Parathyroid adenoma (tissue), 2 donors: ENCODE results near the gene NRP2.

ENCODE experiments used
- H2AFZ ChIP-seq: fragments of 300-600 bp; sonication (generic); one replicate; pipeline ENCODE4 v1.7.0; 2017; ENCODE audit warnings: antibody characterized with exemption, mild to moderate bottlenecking
- H3K27ac ChIP-seq: fragments of 300-600 bp; sonication (generic); one replicate; pipeline ENCODE4 v1.7.0; 2017
- H3K27me3 ChIP-seq: fragments of 300-600 bp; sonication (generic); one replicate; pipeline ENCODE4 v1.7.0; 2017; ENCODE audit warnings: low read length; ENCODE audit not compliant: control insufficient read depth, insufficient read depth
- H3K36me3 ChIP-seq: fragments of 300-600 bp; sonication (generic); one replicate; pipeline ENCODE4 v1.7.0; 2017; ENCODE audit warnings: low read length; ENCODE audit not compliant: control insufficient read depth, insufficient read depth
- H3K4me1 ChIP-seq: fragments of 300-600 bp; sonication (generic); one replicate; pipeline ENCODE4 v1.7.0; 2017; ENCODE audit warnings: control low read depth
- H3K4me2 ChIP-seq: fragments of 300-600 bp; sonication (generic); one replicate; pipeline ENCODE4 v1.7.0; 2017; ENCODE audit warnings: low read length
- H3K4me3 ChIP-seq: fragments of 300-600 bp; sonication (generic); one replicate; pipeline ENCODE4 v1.7.0; 2017; ENCODE audit warnings: low read depth, low read length
- H3K79me2 ChIP-seq: fragments of 300-600 bp; sonication (generic); one replicate; pipeline ENCODE4 v1.7.0; 2017; ENCODE audit warnings: control low read depth
- H3K9ac ChIP-seq: fragments of 300-600 bp; sonication (generic); one replicate; pipeline ENCODE4 v1.7.0; 2017; ENCODE audit warnings: mild to moderate bottlenecking
- H3K9me3 ChIP-seq: fragments of 300-600 bp; sonication (generic); one replicate; pipeline ENCODE4 v1.7.0; 2017; ENCODE audit warnings: low read length; ENCODE audit not compliant: control insufficient read depth
- TF ChIP-seq, protein P1 (sequence below): fragments of 300-600 bp; sonication (generic); IDR thresholded peaks from one replicate; pipeline ENCODE4 v1.7.0; 2017; ENCODE audit warnings: antibody characterized with exemption, mild to moderate bottlenecking
- donor health status: primary hyperparathyroidism.

NRP2 gene

DNA sequence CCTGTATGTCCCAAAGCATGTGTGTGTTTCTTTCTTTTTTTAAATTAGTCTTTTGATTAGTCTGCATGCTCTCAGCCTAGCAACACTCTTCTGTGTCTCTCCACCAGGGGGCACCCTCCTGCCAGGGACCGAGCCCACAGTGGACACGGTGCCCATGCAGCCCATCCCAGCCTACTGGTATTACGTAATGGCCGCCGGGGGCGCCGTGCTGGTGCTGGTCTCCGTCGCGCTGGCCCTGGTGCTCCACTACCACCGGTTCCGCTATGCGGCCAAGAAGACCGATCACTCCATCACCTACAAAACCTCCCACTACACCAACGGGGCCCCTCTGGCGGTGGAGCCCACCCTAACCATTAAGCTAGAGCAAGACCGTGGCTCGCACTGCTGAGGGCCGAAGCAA, 93.8 kb downstream of the NRP2 start:
- Histone ChIP-seq H3K9me3 (no peaks in the 10 kb centered on the region), H3K27me3 (no peaks in the 10 kb centered on the region), H3K4me2 (no peak overlapping the region), H3K4me3 (no peak overlapping the region), H3K4me1 (no peaks in the 10 kb centered on the region), H3K36me3 (no peaks in the 10 kb centered on the region), H2AFZ (no peak overlapping the region), H3K9ac (no peak overlapping the region), H3K27ac (no peak overlapping the region), H3K79me2 (no peaks in the 10 kb centered on the region)
- TF ChIP-seq, protein P1, sequence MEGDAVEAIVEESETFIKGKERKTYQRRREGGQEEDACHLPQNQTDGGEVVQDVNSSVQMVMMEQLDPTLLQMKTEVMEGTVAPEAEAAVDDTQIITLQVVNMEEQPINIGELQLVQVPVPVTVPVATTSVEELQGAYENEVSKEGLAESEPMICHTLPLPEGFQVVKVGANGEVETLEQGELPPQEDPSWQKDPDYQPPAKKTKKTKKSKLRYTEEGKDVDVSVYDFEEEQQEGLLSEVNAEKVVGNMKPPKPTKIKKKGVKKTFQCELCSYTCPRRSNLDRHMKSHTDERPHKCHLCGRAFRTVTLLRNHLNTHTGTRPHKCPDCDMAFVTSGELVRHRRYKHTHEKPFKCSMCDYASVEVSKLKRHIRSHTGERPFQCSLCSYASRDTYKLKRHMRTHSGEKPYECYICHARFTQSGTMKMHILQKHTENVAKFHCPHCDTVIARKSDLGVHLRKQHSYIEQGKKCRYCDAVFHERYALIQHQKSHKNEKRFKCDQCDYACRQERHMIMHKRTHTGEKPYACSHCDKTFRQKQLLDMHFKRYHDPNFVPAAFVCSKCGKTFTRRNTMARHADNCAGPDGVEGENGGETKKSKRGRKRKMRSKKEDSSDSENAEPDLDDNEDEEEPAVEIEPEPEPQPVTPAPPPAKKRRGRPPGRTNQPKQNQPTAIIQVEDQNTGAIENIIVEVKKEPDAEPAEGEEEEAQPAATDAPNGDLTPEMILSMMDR, result peak; percentile 88

DNA sequence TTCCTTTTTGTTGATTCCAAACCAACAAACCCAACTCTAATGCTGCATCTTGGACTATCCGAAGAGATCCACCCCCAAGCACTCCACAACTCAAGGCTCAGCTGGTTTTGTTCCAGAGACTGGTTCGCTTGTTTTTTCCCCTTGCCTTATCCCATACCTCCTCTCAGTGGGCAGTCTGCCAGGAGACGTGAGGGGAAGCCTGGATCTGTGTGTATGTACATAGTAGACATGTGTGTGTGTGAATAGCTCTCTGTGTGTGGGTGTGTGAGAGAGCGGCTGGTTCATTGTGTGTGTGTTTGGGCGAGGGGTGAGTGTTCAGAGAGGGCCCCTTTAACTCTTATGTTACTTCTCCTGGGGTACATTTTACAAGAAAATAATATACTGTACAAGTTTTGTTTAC, 94.4 kb downstream of the NRP2 start:
- TF ChIP-seq, protein P1, result no peak
- Histone ChIP-seq H3K4me3 (no peak overlapping the region), H3K27ac (no peak overlapping the region), H3K9ac (no peak overlapping the region), H3K4me2 (no peak overlapping the region), H3K79me2 (no peaks in the 10 kb centered on the region), H3K36me3 (no peaks in the 10 kb centered on the region), H2AFZ (no peak overlapping the region), H3K9me3 (no peaks in the 10 kb centered on the region), H3K4me1 (no peaks in the 10 kb centered on the region), H3K27me3 (no peaks in the 10 kb centered on the region)

DNA sequence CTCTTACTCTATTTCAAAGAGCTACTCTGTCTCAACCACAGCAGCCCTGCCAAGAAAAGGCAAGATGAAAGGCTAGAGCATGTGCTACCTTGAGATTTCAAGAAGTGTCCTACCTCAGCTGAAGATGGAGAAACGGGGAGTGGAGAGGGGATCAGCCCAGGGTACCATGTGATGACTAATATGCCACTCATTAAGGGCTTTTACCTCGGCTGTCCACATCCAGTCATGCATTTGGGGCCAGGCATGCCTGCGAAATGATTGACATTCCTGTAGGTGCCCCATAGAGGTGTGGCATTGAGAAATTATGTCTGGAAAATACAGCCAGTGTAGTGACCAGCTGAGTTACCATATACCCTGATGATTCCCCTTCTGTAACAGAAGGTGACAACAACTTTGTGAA, 96.1 kb downstream of the NRP2 start:
- H3K9me3 ChIP-seq, result no peaks in the 10 kb centered on the region
- no peak overlapping the region for H3K9ac ChIP-seq
- H2AFZ ChIP-seq, result no peak overlapping the region
- H3K27me3 ChIP-seq, result no peaks in the 10 kb centered on the region
- H3K4me2 ChIP-seq, result no peak overlapping the region
- no peaks in the 10 kb centered on the region for H3K79me2 ChIP-seq
- no peaks in the 10 kb centered on the region for H3K36me3 ChIP-seq
- no peak overlapping the region for H3K27ac ChIP-seq
- no peaks in the 10 kb centered on the region for H3K4me1 ChIP-seq
- TF ChIP-seq, protein P1, result no peak
- H3K4me3 ChIP-seq, result no peak overlapping the region

DNA sequence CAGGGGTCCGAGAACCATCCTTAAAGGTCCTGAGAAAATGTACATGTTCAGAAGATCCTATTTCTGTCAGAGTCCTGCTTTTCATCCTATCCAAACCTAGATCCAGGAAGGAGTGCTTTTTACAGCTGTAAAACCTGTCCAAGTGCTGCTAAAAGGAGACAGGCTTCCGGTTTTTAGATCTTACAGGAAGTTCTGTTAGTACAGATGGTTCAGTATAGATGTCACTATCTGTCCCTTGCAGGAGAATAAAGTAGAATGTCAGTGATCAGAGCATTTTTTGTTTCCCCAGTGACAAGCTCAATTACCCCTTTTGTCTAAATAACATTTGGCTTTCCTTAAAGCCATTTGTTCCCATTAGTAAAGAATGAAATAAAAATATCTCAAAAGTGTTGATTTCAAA, 98.3 kb downstream of the NRP2 start:
- H2AFZ ChIP-seq, result no peak overlapping the region
- H3K27me3 ChIP-seq, result no peaks in the 10 kb centered on the region
- no peaks in the 10 kb centered on the region for H3K9me3 ChIP-seq
- TF ChIP-seq, protein P1, result no peak
- H3K27ac ChIP-seq, result no peak overlapping the region
- H3K4me1 ChIP-seq, result peaks cover 4% of the 10 kb centered on the region
- H3K9ac ChIP-seq, result no peak overlapping the region
- no peak overlapping the region for H3K4me2 ChIP-seq
- H3K36me3 ChIP-seq, result no peaks in the 10 kb centered on the region
- no peaks in the 10 kb centered on the region for H3K79me2 ChIP-seq
- H3K4me3 ChIP-seq, result no peak overlapping the region

DNA sequence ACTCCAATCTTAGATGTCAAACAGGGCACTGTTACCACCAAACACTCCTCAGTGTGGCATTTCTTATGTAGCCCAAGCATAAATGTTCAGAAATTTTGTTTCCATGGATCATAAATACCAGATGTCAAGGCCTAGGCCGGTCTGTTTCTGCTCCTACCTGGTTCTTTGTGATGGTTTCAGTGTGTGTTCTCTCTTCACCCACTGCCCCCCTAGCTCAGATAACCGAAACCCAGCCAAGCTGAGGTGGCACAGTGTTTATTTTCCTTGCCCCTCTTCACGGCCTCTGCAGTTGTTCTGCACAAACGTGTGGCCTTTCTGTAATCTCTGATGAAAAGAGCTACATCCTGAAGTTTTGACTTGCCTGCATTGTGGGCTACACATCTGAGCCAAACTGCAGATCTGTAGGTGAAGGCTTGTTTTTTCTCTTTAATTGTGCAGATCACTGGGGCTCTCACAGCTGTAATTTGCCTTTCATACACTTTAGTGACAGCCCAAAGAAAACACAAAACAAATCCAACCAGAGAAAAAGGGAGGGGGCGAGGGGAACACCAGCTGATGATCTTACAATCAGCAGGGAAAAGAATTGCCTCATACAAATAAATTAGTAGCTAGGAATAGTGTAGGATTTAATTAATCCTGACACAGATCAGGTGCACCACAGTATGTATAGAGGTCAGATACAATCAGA, 99.1 kb downstream of the NRP2 start:
- Histone ChIP-seq H3K4me3 (no peak overlapping the region), H3K27ac (no peak overlapping the region), H3K36me3 (no peaks in the 10 kb centered on the region), H3K9me3 (no peaks in the 10 kb centered on the region), H3K4me1 (peaks cover 7% of the 10 kb centered on the region), H3K27me3 (no peaks in the 10 kb centered on the region), H3K4me2 (no peak overlapping the region), H3K79me2 (no peaks in the 10 kb centered on the region), H2AFZ (no peak overlapping the region), H3K9ac (no peak overlapping the region)
- TF ChIP-seq, protein P1, result no peak
